ENCODE results near the gene PPP1R14B.
"Not testable (repeated sequence)": the region's sequence is repeated elsewhere in the genome, so short reads cannot be mapped to it uniquely, and the experiment has no call there.

The PPP1R14B gene

DNA sequence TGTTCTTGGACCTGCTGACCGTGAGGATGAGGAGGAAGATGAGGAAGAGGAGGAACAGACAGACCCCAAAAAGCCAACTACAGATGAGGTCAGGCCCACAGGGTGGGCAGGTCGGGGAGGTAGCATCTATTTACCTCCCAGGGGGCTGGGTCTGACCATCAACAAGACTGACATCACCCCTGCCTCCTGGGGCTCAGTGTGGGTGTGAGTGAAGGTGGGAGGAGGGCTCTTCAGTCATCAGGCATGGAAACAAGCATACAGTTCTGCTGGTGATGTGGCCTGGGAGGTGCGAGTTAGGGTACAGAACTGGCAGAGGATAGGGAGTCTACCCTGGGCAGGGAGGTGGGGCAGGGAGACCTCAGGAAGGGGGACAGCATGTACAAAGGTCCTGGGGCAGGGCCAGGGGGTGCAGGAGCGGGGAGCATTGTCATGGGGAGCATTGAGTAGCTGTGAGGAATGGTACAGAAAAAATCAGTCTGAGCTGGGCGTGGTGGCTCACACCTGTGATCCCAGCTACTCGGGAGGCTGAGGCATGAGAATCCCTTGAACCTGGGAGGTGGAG lies 13.5 kb upstream of the PPP1R14B start:
- no peak for DNase-seq

DNA sequence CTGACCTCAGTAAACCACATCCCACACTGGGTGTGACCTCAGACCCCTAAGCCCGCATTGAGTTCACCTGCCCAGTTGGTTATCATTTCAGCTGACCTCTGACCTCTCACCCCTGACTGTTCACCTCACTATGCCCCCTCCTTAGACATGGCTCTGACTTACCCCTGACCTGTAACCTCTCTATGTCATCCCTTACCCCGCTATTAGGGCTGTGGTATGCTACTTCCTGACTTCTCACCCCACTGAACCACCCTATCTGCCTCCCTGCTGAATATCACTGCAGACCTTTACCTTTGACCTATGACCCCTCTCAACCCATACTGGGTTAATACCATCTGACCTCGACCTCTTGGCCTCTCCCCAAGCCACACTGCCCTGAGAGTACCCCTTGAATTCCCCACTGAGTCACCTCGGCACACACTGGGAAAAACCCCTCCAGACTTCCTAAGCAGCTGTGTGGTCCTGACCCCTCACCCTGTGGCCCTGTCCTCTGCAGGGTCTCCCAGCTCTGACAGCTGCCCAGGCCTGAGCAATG lies 12.9 kb upstream of the PPP1R14B start:
- DNase-seq = no peak

DNA sequence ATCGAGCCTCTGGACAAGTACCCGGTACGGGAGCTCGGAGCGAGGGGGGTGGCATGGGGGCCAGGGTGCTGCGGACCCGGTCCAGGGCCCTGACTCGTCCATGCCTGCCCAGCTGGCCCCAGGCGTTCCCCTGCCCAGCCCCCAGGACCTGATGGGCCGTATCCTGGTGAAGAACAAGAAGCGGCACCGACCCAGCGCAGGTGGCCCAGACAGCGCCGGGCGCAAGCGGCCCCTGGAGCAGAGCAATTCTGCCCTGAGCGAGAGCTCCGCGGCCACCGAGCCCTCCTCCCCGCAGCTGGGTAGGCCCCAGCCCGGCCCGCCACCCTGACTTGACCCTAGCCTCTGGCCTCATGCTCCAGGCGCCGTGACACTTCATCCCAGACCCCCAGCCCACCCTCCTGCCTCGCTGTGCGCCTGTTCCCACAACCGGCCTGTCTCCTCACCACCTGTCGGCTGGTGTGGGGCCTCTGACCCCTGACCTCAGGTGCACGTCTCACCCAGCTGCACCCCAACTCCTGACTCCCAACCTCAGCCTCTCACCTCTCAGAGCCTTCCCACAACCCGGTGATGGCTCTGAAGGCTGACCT lies 12.3 kb upstream of the PPP1R14B start:
- DNase-seq = no peak

DNA sequence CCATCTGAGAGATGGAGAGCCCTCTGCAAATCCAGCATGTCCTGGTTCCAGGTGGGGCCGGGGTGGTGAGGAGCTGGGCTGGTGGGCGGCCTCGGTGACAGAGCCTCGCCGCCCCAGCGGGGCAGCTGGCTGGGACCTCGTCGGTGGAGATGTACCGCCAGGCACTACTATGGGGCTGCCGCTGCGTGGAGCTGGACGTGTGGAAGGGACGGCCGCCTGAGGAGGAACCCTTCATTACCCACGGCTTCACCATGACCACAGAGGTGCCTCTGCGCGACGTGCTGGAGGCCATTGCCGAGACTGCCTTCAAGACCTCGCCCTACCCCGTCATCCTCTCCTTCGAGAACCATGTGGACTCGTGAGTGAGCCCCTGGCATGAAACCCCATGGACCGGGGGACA lies 11.6 kb upstream of the PPP1R14B start:
- DNase-seq = no peak

DNA sequence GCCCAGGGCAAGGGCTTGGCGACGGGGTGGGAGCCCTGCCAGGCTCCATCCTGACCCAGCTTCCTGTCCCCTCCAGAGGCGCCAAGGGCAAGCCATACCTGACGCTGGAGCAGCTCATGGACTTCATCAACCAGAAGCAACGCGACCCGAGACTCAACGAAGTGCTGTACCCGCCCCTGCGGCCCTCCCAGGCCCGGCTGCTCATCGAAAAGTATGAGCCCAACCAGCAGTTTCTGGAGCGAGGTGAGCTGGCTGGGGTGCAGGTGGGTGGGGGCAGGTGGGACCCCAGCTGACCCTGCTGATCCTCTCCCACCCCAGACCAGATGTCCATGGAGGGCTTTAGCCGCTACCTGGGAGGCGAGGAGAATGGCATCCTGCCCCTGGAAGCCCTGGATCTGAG lies 9.6 kb upstream of the PPP1R14B start:
- no peak for DNase-seq

DNA sequence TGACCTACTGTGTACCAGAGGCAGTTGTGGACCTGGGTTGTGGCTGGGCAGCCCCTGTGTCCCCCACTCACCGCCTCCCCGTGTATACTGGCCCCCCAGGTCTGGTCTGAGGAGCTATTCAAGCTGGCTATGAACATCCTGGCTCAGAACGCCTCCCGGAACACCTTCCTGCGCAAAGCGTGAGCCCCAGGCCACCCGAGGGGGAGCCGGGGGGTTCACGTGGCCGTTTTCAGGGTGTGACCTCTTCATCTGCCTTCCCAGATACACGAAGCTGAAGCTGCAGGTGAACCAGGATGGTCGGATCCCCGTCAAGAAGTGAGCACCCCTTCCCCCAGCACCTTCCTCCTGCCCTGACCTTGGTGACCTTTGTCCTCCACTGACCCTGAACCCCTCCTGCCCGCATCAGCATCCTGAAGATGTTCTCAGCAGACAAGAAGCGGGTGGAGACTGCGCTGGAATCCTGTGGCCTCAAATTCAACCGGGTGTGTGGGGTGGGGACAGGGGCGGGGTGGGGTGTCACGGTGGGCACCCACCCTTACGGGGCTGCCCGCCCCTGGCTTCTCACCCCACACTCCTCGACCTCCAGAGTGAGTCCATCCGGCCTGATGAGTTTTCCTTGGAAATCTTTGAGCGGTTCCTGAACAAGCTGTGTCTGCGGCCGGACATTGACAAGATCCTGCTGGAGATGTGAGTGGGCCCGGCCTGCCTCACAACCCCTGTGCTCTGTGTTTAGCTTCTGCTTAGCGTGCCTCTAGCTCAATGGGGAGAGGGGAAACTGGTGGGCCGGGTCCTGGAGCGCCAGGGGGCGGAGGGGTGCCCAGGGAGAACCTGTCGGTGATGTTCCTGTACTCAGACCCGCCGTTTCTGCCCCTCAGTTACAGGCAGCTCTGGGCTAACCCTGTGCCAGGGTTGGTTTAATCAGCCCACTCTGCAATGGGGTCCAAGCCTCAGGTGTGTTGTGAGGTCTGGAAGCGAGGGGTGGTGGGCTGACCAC lies 8.7 kb upstream of the PPP1R14B start:
- no peak for DNase-seq

DNA sequence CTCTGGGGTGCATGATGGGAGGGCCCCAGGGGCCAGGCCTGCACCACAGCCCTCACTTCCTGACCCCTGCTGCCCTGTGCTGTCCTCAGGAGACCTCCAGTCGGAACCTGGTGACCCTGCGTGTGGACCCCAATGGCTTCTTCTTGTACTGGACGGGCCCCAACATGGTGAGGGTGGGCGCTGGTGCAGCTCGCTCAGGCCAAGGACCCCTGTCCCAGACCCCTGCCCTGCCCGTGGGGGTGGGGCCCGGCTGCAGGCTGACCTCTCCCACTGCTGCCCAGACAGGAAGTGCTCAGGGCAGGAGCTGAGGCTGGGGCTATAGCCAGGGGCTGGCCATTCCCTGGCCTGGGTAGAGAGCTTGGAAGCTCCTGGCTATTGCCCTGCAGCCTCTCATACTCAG lies 7.6 kb upstream of the PPP1R14B start:
- DNase-seq = no peak

DNA sequence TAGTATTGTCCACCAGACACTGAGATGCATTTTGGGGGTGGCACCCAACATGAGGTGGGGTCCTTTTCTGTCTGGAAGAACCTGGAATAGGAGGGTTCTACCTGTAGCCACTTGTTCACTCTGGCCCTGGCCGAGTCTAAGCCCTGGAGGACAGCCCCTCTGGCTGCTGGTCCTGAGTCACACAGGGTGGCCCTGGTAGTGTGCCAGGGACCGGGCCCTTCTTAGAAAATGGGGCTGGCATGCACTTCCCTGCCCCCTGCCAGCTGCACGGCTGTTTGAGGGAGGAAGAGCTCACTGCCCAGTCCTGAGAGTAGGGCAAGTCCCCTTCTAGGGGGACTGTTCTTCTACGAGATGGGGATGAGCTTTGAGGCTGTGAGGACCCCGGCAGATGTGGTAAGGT lies 6.7 kb upstream of the PPP1R14B start:
- DNase-seq = no peak

DNA sequence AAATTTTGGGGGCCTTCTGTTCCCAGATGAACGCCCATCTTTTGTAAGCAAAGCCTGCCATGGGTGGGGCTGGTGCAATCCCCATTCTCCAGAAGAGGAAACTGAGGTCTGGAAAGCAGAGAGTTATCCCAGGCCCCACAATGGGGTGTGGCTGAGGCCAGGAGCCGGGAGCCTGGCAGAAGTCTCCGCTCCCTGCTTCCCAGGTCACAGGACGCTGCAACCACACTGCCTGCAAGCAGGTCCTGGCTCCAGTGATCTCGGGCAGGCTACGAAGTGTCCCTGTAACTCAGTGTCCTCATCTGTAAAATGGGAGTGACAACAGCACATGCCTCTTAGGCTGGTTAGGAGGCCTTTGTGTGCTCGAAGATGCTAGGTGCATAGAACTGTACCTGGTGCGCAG lies 6.3 kb upstream of the PPP1R14B start:
- DNase-seq = no peak

DNA sequence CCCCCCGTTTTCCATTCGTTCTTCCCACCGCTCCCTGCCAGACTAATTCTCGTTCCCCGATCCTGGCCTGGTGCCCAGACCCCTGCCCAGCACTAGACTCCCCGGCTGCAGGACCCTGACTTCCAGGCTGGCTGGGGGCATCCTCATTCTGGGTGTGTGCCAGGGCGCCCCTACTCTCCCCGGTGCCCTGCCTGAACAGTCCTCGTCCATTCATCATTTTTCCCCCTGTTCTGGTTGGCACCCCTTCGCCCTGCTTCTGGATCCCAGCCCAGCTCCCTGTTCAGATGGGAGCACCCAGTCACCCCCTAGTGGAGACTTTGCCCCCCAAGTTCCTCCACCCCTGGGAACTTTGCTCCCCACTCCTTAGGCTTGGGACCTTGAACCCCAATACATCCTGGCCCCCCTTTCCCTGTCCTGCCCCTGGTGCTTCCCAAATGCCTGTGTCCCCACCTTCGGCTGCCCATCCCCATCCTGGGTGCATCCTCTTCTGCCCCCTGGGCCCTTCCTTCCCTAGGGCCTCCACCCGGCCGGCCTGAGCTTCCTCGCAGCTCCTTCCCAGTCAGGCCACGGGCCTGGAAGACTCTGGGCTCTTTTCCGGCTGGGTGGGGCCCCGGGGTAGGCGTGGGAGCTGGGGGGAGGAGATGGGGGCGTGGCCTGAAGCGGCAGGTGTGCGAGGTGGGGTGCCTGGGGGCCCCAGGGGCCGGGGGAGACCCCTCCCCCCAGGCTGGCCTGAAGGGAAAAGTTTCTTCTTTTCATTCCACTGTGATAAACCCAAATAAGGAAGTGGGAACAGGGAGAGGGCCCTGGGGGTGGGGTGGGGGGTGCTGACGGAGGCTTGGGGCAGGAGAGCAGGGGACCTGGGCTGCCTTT lies 5.5 kb upstream of the PPP1R14B start:
- peak; percentile 11 for DNase-seq

DNA sequence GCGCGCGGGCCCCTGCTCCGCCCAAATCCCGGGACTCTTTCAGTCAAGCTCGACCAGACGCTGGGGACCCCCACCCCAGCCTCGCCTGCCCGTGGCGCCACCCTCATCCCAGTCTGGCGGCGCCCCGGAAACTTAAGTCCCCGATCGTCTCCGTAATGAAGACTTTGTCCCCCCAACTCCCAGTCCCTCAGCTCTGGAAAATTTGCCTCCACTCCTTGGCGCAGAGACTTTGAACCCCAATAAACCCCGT lies 4.9 kb upstream of the PPP1R14B start:
- DNase-seq = no peak

DNA sequence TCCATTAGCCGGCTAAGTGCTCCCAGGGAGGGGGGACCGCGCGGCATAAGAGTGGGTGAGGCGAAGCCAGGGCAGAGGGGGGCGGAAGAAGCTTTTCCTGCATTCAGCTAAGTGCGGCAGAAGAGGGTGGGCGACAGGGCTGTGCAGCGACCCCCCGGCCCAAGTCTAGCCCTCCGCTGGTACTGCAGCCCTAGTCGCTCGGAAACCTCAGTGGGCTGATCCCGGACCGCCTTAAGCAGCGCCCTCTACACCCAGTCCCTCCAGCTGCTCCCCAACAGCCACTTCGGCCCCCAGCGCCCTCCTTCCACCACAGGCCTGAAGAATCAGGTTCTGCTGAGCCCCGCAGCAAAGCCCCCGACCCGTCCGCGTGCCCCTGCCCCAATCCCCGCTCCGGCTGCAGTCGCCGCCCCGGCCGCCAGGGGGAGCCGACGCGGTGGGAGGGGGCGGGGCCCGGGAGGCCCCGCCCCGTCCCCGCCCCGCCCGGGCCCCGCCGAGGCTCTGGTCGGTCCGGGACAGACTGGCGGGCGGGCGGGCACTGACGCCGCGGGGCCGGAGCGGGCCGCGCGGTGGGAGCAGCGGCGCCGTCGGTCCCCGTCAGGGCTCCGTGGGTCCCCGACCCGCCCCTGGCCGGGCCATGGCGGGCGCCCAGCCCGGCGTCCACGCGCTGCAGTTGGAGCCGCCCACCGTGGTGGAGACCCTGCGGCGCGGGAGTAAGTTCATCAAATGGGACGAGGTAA lies 4.4 kb upstream of the PPP1R14B start, which contains the start of gene PLCB3:
Gene PLCB3 (plus strand): TSS at position 515 of the 737 bp plus-strand sequence. CDS start 120 bp downstream, at position 635.
- peak; percentile 9 for DNase-seq

DNA sequence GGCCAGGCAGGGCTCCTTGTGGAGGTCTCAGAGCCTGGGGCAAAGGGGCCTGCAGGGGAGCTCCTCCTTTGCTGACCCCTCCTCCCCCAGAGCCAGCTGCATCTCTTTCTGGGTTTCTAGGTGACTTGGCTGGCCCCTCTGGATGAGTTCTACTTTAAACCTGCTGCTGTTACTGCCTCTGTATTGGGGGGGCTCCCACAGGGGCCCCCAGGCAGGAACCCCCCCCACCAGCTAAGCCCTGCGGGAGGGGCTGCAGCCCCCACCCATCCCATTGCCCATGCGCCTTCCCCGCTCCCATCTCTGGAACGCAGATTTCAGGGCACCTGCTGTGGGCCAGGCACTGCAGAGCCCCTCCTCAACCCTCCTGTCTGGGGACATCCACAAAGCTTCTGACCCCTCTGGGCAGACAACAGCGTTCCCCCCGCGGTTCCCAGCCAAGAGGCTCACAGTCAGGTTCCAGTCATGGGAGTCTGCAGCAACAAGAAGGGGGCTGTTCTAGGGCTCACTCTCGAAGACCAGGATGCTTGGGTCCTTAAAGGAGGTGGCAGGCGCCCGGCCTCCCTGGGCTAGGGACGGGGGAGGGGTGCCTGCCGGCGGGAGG lies 3.8 kb upstream of the PPP1R14B start:
- DNase-seq = no peak

DNA sequence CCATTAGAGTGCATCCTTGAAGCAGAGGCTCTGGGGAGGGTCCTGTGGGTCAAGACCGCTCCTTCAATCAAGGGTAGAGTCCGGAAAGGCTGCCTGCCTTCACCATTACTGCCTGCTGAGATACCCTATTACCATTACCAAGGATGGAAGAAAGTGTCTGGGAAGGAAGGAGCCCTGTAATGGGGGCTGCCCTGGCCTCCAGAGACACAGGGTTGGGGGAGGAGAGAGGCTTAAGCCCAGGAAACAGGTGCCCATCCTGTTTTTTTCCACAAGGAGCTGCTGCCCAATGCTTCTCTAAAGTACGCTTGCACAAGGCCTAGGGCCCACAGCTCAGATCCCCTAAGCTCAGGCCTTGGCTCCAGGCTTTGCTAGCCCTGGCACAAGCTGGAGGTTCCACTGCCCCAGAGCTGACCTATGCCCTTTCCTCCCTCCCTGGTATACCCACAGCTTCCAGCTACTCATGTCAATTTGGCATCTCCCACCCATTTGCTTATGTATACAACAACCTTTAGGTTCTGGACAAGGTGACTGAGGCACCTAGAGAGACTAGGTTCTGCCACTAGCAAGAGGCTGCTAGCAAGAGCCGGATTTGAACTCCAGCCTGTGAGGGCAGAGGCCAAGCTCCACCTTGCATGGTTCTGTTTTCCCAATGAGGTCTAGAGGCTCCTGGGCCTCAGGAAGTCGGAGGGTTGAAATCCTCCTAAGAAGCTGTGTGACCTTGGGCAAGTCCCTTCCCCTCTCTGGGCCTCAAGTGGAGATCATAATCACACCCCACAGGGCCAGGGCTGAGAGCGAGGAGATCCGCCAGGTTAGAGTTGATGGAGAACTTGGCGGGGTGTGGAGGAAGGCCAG lies 3.0 kb upstream of the PPP1R14B start:
- DNase-seq = peak; percentile 20

DNA sequence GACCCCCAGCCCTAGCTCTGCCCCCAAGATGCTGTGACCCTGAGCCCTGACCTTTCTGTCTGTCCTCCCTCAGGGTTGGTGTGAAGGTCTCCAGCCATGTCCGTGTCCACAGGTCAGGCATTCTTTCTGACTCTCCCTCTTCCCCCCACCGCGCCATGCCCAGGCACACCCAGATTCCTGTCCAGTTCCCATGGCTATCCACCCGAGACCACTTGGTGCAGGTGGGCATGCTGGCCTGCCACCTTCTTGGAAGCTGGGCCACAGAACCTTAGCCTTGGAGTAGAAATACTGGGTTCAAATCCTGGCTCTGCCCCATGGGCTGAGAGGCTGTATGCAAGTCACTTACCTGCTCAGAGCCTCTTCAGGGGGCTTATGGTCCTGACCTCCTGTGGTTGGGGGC lies 2.3 kb upstream of the PPP1R14B start:
- DNase-seq = no peak

DNA sequence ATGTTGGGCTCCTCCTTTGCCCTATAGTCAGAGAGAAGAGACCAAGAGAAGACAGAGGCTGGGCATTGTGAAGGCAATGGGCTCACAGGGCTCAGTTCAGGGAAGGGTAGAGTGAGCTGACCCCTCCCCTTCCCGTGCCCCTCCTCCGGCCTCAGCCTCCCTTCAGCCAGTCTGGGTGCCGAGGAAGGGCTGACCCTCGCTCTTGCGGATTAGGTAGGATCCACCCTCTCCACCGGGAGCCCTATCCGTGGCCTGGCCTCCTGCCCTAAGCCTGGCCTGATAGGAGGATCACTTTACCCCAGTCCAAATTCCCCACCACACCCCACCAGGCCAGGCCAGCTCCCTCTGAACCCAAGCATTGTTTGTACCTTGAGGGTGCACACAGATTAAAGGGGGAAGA lies 1.8 kb upstream of the PPP1R14B start:
- DNase-seq = no peak

DNA sequence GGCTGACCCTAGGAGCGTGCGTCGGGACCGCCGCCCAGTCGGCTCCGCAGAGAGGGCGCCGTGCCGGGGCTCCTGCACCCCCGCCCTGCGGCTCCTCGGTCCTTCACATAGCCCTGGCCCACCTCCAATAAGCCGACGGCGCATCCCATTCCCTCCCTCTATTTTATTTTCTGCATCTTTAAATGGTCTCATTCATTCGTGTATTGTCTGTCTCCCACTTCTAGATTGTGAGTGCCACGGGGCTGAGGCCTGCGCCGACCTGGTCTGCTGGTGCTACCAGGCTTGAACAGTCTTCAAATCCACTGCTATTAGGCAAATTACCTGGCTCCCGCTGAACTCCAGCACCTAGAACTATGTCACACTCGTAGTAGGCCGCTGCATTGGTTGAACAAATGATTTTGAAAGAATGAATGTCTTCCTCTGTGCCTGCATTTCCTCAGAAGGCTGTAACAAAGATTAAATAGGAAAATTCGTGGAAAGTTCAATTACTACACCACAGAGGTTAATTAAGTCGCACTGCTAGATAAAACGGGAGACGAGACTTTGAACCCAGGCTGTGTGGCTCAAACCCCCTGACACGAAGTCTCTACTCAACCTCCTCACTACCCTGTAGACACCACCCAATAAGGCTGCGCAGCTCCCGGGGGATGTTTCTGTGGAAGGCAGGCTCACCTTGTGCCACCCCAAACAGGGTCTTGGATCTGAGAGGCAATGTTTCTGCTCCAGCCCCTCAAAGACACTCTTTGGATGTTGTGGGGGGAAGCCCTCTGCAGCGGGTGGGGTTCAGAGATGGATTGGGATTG lies 1.2 kb upstream of the PPP1R14B start:
- no peak for DNase-seq

DNA sequence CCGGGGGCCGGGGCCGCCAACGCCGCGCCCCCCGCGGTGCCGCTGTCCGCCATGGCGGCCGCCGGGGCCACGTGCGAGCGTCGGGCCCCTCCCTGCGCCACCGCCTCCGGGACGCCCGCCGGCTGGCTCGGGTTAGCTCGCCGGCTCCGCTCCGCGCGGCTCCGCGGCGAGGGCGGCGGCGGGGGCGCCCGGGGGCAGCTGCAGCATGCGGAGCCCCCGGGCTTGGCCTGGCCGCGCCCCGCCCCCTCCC lies 197 bp downstream of the PPP1R14B start:
- not testable (repeated sequence) for DNase-seq

DNA sequence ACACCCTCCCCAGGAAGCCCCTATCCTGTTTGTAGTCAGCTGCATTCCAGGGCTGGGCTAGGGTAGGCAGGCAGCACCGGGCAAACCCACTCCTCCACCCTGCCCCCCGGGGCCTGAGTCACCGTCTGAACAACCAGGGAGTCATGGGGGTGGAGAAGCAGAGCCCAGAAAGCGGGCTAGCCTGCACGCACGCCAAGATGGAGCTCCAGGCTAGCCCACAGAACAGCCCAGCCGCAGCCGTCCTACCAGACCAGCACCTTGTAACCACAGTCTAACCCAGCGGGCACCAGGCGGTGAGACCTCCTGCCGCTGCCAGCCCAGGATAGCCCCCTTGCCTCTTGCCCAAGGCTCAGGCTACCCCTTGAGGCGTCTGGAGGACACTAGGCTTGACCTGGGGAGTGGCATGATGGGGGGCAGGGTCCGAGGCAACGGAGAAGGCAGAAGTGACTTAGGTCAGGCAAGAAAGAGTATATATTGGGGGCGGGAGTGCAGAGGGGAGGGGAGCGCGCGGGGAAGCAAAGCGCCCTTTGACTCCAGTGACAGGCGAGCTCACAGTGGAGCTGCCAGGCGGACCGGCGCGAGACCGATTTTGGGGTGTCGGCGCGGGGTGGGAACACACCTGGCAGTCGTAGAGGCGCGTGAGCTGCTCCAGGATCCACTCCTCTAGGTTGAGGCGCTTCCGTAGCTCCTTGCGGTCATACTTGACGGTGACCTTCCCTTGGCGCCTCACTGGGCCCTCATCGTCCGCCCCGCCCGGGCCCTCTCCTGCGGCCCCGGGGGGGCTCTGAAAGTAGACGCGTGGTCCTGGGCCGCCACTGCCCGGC lies 734 bp downstream of the PPP1R14B start:
- DNase-seq = peak; percentile 60

Data from MV-4-11 (cell line).